Eye (tissue), 1 donor: Measurements from ENCODE around the gene RPS6KC1.
A peak's percentile ranks its signal among the peaks of the same experiment; 100 is the strongest.
"Not testable (repeated sequence)": the region's sequence is repeated elsewhere in the genome, so short reads cannot be mapped to it uniquely, and the experiment has no call there.

Experiments used
- DNase-seq: peaks from one replicate; pipeline ENCODE4 v3.0.0-alpha.2; 2015

Gene RPS6KC1

GRCh38 chr1:213111502-213111901, 60.5 kb downstream of the RPS6KC1 start:
- no peak for DNase-seq

DNA sequence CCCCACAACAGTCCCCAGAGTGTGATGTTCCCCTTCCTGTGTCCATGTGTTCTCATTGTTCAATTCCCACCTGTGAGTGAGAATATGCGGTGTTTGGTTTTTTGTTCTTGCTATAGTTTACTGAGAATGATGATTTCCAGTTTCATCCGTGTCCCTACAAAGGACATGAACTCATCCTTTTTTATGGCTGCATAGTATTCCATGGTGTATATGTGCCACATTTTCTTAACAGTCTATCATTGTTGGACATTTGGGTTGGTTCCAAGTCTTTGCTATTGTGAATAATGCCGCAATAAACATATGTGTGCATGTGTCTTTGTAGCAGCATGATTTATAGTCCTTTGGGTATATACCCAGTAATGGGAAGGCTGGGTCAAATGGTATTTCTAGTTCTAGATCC, 61.7 kb downstream of the RPS6KC1 start:
- DNase-seq: not testable (repeated sequence)

DNA sequence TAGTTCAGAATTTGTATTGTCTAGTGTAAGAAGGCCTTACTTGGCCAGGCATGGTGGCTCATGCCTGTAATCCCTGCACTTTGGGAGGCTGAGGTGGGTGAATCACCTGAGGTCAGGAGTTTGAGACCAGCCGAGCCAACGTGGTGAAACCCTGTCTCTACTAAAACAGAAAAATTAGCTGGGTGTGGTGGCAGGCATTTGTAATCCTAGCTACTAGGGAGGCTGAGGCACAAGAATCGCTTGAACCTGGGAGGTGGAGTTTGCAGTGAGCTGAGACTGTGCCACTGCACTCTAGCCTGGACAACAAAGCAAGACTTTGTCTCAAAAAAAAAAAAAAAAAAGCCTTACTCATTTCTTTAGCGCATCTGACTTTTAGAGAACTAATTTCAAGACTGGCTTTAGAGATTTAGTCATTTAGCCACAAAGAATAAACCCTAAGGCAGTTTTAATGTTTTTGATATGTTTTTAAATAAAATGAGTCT, 66.7 kb downstream of the RPS6KC1 start:
- not testable (repeated sequence) for DNase-seq

- DNase-seq: no peak
Measured at GRCh38 chr1:213119794-213120193, 68.8 kb downstream of the RPS6KC1 start.

- DNase-seq: no peak
Measured at GRCh38 chr1:213120386-213120785, 69.3 kb downstream of the RPS6KC1 start.

GRCh38 chr1:213120961-213121360, 69.9 kb downstream of the RPS6KC1 start:
- no peak for DNase-seq

DNA sequence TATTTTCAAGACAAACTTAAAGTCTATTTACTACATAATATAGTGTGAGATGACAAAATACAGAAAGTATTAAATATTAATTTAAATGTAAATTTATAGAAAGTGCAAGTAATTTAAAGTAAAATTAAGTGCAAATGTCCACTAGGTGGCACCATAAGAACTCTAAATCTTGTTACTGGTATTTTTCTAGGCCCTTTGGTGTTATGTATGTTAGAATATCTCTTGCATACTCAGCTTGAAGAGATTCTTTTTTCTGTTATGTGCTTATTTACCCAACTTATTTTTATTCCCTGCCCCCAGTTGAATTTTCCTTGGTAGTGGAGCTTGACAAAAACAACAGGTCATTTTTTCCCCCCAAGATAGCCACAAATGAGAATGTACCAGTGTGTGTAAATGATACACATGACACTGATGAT, 71.5 kb downstream of the RPS6KC1 start:
- peak; percentile 75 for DNase-seq

GRCh38 chr1:213123087-213123486, 72.0 kb downstream of the RPS6KC1 start:
- DNase-seq: no peak

DNA sequence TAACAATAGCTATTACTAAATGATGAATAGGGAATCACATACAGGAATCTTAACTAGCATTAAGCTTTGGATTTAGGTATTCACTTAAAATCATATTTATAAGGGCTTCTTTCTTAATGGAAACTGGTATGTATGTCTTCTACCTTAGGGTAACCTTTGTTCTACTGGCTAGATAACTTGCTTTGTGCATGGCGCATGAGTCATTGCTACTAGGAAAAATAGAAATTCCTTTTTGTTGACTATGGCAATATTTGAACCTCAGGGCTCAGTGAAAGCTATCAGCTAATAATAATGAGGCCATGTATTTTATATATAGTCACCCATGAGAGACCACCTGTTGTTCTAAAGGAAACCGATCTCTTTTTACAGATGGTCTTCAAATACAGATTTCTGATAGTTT, 72.5 kb downstream of the RPS6KC1 start:
- DNase-seq: no peak

- no peak for DNase-seq
Measured at GRCh38 chr1:213124590-213124989, 73.5 kb downstream of the RPS6KC1 start.

DNA sequence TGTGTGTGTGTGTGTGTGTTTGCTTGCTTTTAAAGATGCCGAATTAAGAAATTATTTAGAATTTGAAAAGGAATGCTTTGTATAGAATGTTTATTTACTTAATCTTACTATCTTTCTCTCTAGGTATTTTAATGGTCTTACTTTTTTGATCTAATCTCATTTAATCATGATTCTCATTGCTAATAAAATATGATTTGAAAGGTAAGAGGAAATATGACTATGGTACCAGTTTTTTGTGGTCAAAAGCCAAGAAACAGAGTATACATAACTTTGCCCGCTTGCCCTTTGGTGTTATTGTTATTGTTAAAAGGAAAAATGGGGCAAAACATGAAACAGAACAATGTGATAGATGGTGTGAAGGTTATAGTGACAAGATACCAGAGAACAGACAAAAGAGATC, 74.6 kb downstream of the RPS6KC1 start:
- no peak for DNase-seq

DNA sequence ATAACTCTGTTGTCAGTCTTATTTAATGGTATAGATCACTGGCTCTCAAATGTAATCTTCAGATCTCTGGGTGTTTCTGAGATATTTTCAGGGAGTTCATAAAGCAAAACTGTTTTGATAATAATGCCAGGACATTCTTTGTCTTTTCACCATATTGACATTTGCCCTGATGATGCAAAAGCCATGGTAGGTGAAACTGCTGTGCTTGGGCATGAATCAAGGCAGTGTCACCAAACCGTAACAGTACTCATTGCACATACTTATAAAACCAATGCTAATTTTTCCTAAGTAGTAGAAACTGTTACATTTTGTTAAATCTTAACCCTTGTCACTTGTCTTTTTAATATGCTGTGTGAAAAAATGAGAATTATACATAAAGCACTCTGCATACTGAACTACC, 76.0 kb downstream of the RPS6KC1 start:
- DNase-seq: no peak

DNA sequence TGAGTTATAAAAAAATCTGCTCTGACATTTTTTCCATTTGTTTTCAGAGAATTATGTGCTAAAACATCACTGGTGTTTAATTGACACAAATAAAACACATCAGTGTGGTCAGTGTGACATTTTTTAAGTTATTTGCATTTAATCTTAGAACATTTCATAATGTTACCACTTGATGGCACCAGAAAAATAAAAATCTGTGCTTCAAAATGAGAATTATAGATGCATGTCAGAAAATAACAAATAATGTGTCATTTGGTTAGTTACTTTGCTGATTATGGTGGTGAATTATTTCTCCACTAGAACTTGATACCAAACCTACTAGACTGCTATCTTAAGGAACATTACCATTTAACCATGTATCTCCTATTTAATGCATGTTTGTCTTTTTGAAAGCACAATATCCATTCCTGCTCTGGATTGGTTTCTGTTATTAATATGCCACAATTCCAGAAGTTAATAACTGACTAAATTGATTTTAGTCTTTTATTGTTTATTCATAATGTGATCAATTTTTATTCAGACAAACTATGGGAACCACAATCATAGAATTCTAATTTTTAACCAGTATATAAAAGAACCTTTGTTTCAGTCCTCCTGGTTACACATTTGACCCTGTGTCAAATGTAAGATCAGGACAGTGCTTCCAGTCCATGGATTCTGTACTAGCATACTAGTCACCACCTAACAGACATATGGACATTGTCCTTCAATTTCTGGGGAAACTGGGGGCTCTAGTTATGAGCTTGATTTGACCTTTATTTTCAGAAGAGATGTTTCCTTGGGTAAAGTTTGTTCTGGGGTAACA, 81.0 kb downstream of the RPS6KC1 start:
- no peak for DNase-seq

- no peak for DNase-seq
Measured at GRCh38 chr1:213135572-213135971, 84.5 kb downstream of the RPS6KC1 start.

GRCh38 chr1:213136190-213136917, 85.3 kb downstream of the RPS6KC1 start:
- DNase-seq: no peak

- DNase-seq: no peak
Measured at GRCh38 chr1:213138391-213138790, 87.3 kb downstream of the RPS6KC1 start.

DNA sequence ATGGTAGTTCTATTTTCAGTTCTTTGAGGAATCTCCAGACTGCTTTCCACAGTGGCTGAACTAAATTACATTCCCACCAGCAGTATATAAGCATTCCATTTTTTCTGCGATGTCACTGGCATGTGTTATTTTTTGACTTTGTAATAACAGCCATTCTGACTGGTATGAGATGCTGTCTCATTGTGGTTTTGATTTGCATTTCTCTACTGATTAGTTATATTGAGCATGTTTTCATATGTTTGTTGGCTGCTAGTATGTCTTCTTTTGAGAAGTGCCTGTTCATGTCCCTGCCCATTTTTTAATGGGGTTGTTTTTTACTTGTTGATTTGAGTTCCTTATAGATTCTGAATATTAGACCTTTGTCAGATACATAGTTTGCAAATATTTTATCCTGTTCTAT, 87.9 kb downstream of the RPS6KC1 start:
- no peak for DNase-seq

DNA sequence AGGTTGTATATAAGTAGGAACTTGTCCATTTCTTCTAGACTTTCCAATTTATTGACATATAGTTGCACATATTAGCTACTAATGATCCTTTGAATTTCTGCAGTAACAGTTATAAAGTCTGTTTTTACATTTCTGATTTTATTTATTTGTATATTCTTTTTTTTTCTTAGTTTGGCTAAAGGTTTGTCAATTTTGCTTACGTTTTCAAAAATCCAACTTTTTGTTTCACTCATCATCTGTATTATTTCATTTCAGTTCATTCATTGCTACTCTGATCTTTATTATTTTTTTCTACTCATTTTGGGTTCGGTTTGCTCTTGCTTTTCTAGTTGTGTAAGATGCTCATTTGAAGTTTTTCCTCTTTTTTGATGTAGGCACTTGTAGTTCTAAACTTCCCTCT, 97.9 kb downstream of the RPS6KC1 start:
- DNase-seq: no peak

DNA sequence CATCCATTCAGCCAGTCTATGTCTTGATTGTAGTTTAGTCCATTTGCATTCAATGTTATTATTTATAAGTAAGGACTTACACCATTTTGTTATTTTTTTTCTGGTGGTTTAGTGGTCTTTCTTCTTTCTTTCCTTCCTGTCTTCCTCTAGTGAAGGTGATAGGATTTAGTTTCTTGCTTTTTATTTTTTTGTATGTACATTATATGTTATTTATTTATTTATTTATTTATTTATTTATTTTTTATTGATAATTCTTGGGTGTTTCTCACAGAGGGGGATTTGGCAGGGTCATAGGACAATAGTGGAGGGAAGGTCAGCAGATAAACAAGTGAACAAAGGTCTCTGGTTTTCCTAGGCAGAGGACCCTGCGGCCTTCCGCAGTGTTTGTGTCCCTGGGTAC, 99.0 kb downstream of the RPS6KC1 start:
- not testable (repeated sequence) for DNase-seq

DNA sequence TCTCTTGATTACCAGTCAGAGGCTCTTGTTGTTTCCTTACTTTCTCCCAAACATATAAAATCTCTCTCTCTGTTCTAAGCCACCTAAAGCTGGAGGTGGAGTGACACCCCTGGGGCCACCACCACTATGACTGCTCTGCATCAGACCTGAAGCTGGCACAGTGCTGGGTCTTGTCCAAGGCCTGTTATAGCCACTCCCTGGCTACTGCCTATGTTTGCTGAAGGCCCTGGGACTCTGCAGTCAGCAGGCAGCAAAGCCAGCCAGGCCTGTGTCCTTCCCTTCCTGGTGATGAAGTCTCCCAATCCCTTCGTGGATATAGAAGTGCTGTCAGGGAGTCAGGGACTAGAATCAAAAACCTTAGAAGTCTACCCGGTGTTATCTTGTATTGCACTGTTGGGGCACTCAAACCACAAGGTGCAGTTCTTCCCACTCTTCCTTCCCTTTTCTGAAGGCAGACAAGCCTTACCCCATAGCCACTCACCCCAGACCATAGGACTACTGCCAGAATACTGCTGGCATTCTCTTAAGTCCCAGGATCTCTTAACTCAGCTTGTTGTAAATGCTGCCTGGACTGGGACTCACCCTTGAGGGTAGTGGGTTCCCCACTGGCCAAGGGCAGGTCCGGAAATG, 103.1 kb downstream of the RPS6KC1 start:
- no peak for DNase-seq

GRCh38 chr1:213159376-213159775, 108.3 kb downstream of the RPS6KC1 start:
- DNase-seq: no peak

DNA sequence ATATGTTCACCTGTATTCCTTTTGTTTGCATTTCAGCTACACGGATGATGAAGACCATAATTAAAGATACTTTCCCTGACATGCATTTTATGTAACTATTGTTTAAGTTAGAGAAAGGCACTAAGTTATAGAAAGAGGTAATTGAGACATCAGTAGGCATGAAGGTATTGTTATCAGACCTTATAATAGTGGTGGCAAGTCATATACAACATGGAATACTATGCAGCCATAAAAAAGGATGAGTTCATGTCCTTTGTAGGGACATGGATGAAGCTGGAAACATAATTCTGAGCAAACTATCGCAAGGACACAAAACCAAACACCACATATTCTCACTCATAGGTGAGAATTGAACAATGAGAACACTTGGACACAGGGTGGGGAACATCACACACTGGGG, 109.4 kb downstream of the RPS6KC1 start:
- DNase-seq: not testable (repeated sequence)

- DNase-seq: no peak
Measured at GRCh38 chr1:213162338-213162737, 111.3 kb downstream of the RPS6KC1 start.

- DNase-seq: no peak
Measured at GRCh38 chr1:213162862-213163261, 111.8 kb downstream of the RPS6KC1 start.
